ENCODE results near the gene RPAIN. TPM values are rescaled to one million over a fixed set of nuclear protein-coding genes. Genes with fewer than 3 reads are reported as not detected.

The RPAIN gene
- total and polyA plus RNA-seq, 2 of the 13 experiments (the other 11 are each of a cell fraction or from before 2014, with no cell fraction given): 42.1 to 58.5 TPM

DNA sequence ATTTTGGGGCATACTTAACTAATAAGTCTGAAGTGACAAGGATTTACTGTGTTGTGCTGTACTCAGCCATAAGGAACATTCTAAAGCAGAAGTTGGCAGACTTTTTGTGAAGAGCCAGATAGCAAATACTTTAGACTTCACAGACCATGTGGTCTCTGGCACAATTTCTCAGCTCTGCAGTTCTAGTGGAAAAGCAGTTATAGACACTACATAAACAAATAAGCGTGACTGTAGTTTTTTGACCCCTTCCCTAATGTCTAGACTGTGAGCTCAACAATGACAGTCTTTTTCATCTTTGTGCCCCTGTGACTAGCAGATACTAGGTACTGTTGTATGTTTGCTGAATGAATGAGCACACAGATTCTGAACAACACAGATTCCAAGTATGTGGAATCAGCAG, 4.9 kb downstream of the RPAIN start:
- Histone ChIP-seq H3K79me2 (ENCODE audit: insufficient read depth, low read length) (peaks cover 32% of the 10 kb centered on the region), H3K4me2 (ENCODE audit: low read depth, low read length) (no peak overlapping the region), H4K20me1 (ENCODE audit: insufficient read depth, low read length) (no peaks in the 10 kb centered on the region; the same call in 1 of the 2 replicates), H3K36me3 (replicated peaks in 1 of 2; ENCODE audit: control insufficient read depth in 1 of 2, insufficient read depth in 2 of 2, low read length in 2 of 2) (peaks cover 26 to 65% of the 10 kb centered on the region in 2 experiments), H3K9ac (ENCODE audit: insufficient read depth, low read depth, low read length) (no peak overlapping the region), H3K4me1 (ENCODE audit: insufficient read depth, low read length) (peaks cover 25% of the 10 kb centered on the region), H3K4me3 (replicated peaks in 1 of 3; ENCODE audit: insufficient read depth in 1 of 3, low read depth in 2 of 3, low read length in 3 of 3) (no peak overlapping the region), H2AFZ (ENCODE audit: low read length) (no peak overlapping the region), H3K27me3 (ENCODE audit: control insufficient read depth in 1 of 2, insufficient read depth in 2 of 2, low read length in 2 of 2) (no peaks in the 10 kb centered on the region; a peak in 1 of 5 replicates), H3K27ac (ENCODE audit: extremely low read length, insufficient read depth, low read length) (no peak overlapping the region), H3K9me3 (ENCODE audit: low read length) (no peaks in the 10 kb centered on the region)
- POLR2A ChIA-PET: interaction anchor here (1.2 kb wide), 1 partner anchor 14 kb away, joined by 3 read pairs; the partner anchor contains the start of gene C1QBP
- WGBS (ENCODE audit: low lambda C conversion rate): 100% methylated on average over 1 of the region's 1 CpG
- CTCF ChIA-PET (ENCODE audit: low intra/inter-chr PET ratio, low total read pairs): no interaction called here
- TF ChIP-seq ZSCAN9 (CRISPR knock-in tag; IDR thresholded peaks at IDR 0.05; ENCODE audit: borderline replicate concordance): no peak
- no peak for TF ChIP-seq SOX5 (CRISPR knock-in tag; IDR thresholded peaks at IDR 0.05; ENCODE audit: borderline replicate concordance)
- TF ChIP-seq HNF4A (CRISPR knock-in tag; IDR thresholded peaks at IDR 0.05): no peak
- TF ChIP-seq ZNF614 (CRISPR knock-in tag; IDR thresholded peaks at IDR 0.05; ENCODE audit: borderline replicate concordance): no peak
- no peak for TF ChIP-seq ZFP62 (CRISPR knock-in tag; IDR thresholded peaks at IDR 0.05)
- no peak for TF ChIP-seq XBP1 (CRISPR knock-in tag; IDR thresholded peaks at IDR 0.05)
- no peak for TF ChIP-seq ZFP82 (CRISPR knock-in tag; IDR thresholded peaks at IDR 0.05; ENCODE audit: borderline replicate concordance)
- no peak for TF ChIP-seq RFX5 (IDR thresholded peaks at IDR 0.05; ENCODE audit: low read depth, low read length)
- TF ChIP-seq, protein P1, sequence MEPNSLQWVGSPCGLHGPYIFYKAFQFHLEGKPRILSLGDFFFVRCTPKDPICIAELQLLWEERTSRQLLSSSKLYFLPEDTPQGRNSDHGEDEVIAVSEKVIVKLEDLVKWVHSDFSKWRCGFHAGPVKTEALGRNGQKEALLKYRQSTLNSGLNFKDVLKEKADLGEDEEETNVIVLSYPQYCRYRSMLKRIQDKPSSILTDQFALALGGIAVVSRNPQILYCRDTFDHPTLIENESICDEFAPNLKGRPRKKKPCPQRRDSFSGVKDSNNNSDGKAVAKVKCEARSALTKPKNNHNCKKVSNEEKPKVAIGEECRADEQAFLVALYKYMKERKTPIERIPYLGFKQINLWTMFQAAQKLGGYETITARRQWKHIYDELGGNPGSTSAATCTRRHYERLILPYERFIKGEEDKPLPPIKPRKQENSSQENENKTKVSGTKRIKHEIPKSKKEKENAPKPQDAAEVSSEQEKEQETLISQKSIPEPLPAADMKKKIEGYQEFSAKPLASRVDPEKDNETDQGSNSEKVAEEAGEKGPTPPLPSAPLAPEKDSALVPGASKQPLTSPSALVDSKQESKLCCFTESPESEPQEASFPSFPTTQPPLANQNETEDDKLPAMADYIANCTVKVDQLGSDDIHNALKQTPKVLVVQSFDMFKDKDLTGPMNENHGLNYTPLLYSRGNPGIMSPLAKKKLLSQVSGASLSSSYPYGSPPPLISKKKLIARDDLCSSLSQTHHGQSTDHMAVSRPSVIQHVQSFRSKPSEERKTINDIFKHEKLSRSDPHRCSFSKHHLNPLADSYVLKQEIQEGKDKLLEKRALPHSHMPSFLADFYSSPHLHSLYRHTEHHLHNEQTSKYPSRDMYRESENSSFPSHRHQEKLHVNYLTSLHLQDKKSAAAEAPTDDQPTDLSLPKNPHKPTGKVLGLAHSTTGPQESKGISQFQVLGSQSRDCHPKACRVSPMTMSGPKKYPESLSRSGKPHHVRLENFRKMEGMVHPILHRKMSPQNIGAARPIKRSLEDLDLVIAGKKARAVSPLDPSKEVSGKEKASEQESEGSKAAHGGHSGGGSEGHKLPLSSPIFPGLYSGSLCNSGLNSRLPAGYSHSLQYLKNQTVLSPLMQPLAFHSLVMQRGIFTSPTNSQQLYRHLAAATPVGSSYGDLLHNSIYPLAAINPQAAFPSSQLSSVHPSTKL (CRISPR knock-in tag; IDR thresholded peaks at IDR 0.05): no peak
- no peak for TF ChIP-seq PCBP2 (optimal IDR thresholded peaks at IDR 0.05; ENCODE audit: low read depth, low read length, poor library complexity, severe bottlenecking)
- TF ChIP-seq ZNF136 (CRISPR knock-in tag; IDR thresholded peaks at IDR 0.05; ENCODE audit: low read depth): no peak
- TF ChIP-seq, protein P2, sequence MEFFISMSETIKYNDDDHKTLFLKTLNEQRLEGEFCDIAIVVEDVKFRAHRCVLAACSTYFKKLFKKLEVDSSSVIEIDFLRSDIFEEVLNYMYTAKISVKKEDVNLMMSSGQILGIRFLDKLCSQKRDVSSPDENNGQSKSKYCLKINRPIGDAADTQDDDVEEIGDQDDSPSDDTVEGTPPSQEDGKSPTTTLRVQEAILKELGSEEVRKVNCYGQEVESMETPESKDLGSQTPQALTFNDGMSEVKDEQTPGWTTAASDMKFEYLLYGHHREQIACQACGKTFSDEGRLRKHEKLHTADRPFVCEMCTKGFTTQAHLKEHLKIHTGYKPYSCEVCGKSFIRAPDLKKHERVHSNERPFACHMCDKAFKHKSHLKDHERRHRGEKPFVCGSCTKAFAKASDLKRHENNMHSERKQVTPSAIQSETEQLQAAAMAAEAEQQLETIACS (CRISPR knock-in tag; IDR thresholded peaks at IDR 0.05): no peak
- no peak for TF ChIP-seq ZNF33B (CRISPR knock-in tag; IDR thresholded peaks at IDR 0.05)
- no peak for TF ChIP-seq PCBP1 (IDR thresholded peaks at IDR 0.05; ENCODE audit: borderline replicate concordance, low read depth, low read length)
- ATAC-seq (no peak), DNase-seq (ENCODE audit: low spot score) (no peak), FAIRE-seq (no peak)
- intact Hi-C loops (cut with micrococcal nuclease; ENCODE audit: unreplicated experiment): no loop called here
- in situ Hi-C loops (cut with HindIII; ENCODE audit: extremely low pct_ligation_motif_present, low pct_unique_long_range_greater_than_20kb): no loop called here
- no TSS peak for BruUV-seq (replicated peaks)
